HEK293 (cell line): ENCODE results near the gene TFR2.

Source experiments
- CTCF ChIA-PET: fragments of 350-600 bp; formaldehyde crosslinking; extraction: SDS; loops from one replicate; lab custom pipeline; 2021; ENCODE audit warnings: antibody characterized with exemption; lab: Yijun Ruan, JAX
- POLR2A ChIA-PET: fragments of 300-600 bp; formaldehyde crosslinking; extraction: SDS; loops from one replicate; lab custom pipeline; 2020; ENCODE audit warnings: antibody characterized with exemption, inconsistent platforms; lab: Yijun Ruan, JAX
- H3K27ac ChIP-seq: fragments of 200-500 bp; sonication (Bioruptor generic); 2 replicates; pipeline ENCODE4 v1.5.1; 2014; ENCODE audit warnings: low read depth, low read length, control low read depth, inconsistent platforms; ENCODE audit errors: extremely low read depth
- H3K36me3 ChIP-seq, 2 experiments: fragments of 200-500 bp in 1 of 2; sonication (Bioruptor generic) in 1 of 2; 1 replicate in 1 of 2; 2 replicates in 1 of 2; pipeline ENCODE4 v1.5.1; 2014 to 2017; ENCODE audit warnings: inconsistent platforms in 2 of 2, low read length in 2 of 2; ENCODE audit not compliant: control insufficient read depth in 2 of 2, insufficient read depth in 1 of 2
- H3K4me1 ChIP-seq: fragments of 200-500 bp; sonication (Bioruptor generic); 2 replicates; pipeline ENCODE4 v1.5.1; 2014; ENCODE audit warnings: mild to moderate bottlenecking, low read length, inconsistent platforms; ENCODE audit not compliant: control insufficient read depth, insufficient read depth
- H3K4me3 ChIP-seq: 2 replicates; pipeline ENCODE4 v1.5.1; 2011; ENCODE audit warnings: low read depth, mild to moderate bottlenecking, control low read depth, low read length, moderate library complexity
- H3K9me3 ChIP-seq: fragments of 200-500 bp; sonication (Bioruptor generic); 2 replicates; pipeline ENCODE4 v1.5.1; 2014; ENCODE audit warnings: low read depth, low read length, inconsistent platforms; ENCODE audit not compliant: control insufficient read depth, insufficient read depth
- HOXC10 ChIP-seq: sonication (generic); formaldehyde crosslinking; IDR thresholded peaks from 2 replicates; pipeline ENCODE4 v1.8.1; 2023; ENCODE audit warnings: mild to moderate bottlenecking, missing genetic modification reagents
- MEIS1 ChIP-seq: sonication (generic); formaldehyde crosslinking; IDR thresholded peaks from 2 replicates; pipeline ENCODE4 v1.8.1; 2022; ENCODE audit warnings: missing genetic modification reagents, mild to moderate bottlenecking, borderline replicate concordance
- MYNN ChIP-seq: fragments of 450-650 bp; formaldehyde crosslinking; IDR thresholded peaks from 2 replicates; pipeline ENCODE4 v1.5.1; 2016; ENCODE audit warnings: missing biosample characterization, missing genetic modification characterization, borderline replicate concordance
- OVOL3 ChIP-seq: fragments of 450-650 bp; formaldehyde crosslinking; IDR thresholded peaks from 2 replicates; pipeline ENCODE4 v1.5.1; 2016; ENCODE audit warnings: missing biosample characterization, missing genetic modification characterization
- ZBTB7A ChIP-seq: fragments of 450-650 bp; formaldehyde crosslinking; IDR thresholded peaks from 2 replicates; pipeline ENCODE4 v1.5.1; 2016; ENCODE audit warnings: low read depth, missing biosample characterization, missing genetic modification characterization
- ZBTB8A ChIP-seq: fragments of 450-650 bp; formaldehyde crosslinking; IDR thresholded peaks from 2 replicates; pipeline ENCODE4 v1.5.1; 2016; ENCODE audit warnings: missing biosample characterization, missing genetic modification characterization
- ZIC2 ChIP-seq: fragments of 450-650 bp; formaldehyde crosslinking; IDR thresholded peaks from 2 replicates; pipeline ENCODE4 v1.5.1; 2016; ENCODE audit warnings: missing biosample characterization, missing genetic modification characterization
- ZNF114 ChIP-seq: fragments of 450-650 bp; formaldehyde crosslinking; IDR thresholded peaks from 2 replicates; pipeline ENCODE4 v1.5.0; 2017; ENCODE audit warnings: missing biosample characterization, missing genetic modification characterization
- ZNF146 ChIP-seq: fragments of 450-650 bp; formaldehyde crosslinking; IDR thresholded peaks from 2 replicates; pipeline ENCODE4 v1.5.1; 2016; ENCODE audit warnings: missing biosample characterization, missing genetic modification characterization
- ZNF416 ChIP-seq: fragments of 450-650 bp; formaldehyde crosslinking; IDR thresholded peaks from 2 replicates; pipeline ENCODE4 v1.5.1; 2016; ENCODE audit warnings: missing biosample characterization, missing genetic modification characterization
- ZNF518A ChIP-seq: fragments of 450-650 bp; formaldehyde crosslinking; conservative IDR thresholded peaks from 2 replicates; pipeline ENCODE4 v1.5.1; 2016; ENCODE audit warnings: low read depth, missing biosample characterization, missing genetic modification characterization
- ZNF600 ChIP-seq: fragments of 450-650 bp; formaldehyde crosslinking; IDR thresholded peaks from 2 replicates; pipeline ENCODE4 v1.5.1; 2016; ENCODE audit warnings: missing biosample characterization, missing genetic modification characterization
- ZNF707 ChIP-seq: fragments of 450-650 bp; formaldehyde crosslinking; IDR thresholded peaks from 2 replicates; pipeline ENCODE4 v1.5.1; 2016; ENCODE audit warnings: missing biosample characterization, missing genetic modification characterization
- TF ChIP-seq, protein P1 (sequence below): fragments of 450-650 bp; formaldehyde crosslinking; IDR thresholded peaks from 2 replicates; pipeline ENCODE4 v1.5.0; 2017; ENCODE audit warnings: missing biosample characterization, missing genetic modification characterization, borderline replicate concordance
- TF ChIP-seq, protein P2 (sequence below): fragments of 450-650 bp; formaldehyde crosslinking; IDR thresholded peaks from 2 replicates; pipeline ENCODE4 v1.5.1; 2016; ENCODE audit warnings: missing biosample characterization, missing genetic modification characterization

The TFR2 gene

GRCh38 chr7:100641463-100641859 lies at the start of gene TFR2:
Gene TFR2 (minus strand): TSS chr7:100641552. CDS start chr7:100641509, 43 bp downstream.
- Histone ChIP-seq H3K4me1 (no peaks in the 10 kb centered on the region), H3K9me3 (no peaks in the 10 kb centered on the region), H3K36me3 (no peaks in the 10 kb centered on the region), H3K27ac (no peak within 1 kb of the TSS), H3K4me3 (no peak within 1 kb of the TSS)
- ChIA-PET POLR2A (no interaction called here), CTCF (interaction anchor here (0.8 kb wide), 1 partner anchor 11 kb away, joined by 3 read pairs; no protein-coding TSS in a partner anchor)
- TF ChIP-seq, protein P1, sequence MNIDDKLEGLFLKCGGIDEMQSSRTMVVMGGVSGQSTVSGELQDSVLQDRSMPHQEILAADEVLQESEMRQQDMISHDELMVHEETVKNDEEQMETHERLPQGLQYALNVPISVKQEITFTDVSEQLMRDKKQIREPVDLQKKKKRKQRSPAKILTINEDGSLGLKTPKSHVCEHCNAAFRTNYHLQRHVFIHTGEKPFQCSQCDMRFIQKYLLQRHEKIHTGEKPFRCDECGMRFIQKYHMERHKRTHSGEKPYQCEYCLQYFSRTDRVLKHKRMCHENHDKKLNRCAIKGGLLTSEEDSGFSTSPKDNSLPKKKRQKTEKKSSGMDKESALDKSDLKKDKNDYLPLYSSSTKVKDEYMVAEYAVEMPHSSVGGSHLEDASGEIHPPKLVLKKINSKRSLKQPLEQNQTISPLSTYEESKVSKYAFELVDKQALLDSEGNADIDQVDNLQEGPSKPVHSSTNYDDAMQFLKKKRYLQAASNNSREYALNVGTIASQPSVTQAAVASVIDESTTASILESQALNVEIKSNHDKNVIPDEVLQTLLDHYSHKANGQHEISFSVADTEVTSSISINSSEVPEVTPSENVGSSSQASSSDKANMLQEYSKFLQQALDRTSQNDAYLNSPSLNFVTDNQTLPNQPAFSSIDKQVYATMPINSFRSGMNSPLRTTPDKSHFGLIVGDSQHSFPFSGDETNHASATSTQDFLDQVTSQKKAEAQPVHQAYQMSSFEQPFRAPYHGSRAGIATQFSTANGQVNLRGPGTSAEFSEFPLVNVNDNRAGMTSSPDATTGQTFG (tag by site-specific recombination): no peak
- TF ChIP-seq ZNF114 (tag by site-specific recombination) (no peak), ZNF416 (tag by site-specific recombination) (no peak), HOXC10 (CRISPR knock-in tag) (no peak), ZNF518A (tag by site-specific recombination) (no peak), ZNF146 (tag by site-specific recombination) (no peak), MYNN (tag by site-specific recombination) (no peak), ZBTB7A (no peak), OVOL3 (tag by site-specific recombination) (no peak), ZBTB8A (tag by site-specific recombination) (no peak), ZNF707 (tag by site-specific recombination) (no peak)
- TF ChIP-seq, protein P2, sequence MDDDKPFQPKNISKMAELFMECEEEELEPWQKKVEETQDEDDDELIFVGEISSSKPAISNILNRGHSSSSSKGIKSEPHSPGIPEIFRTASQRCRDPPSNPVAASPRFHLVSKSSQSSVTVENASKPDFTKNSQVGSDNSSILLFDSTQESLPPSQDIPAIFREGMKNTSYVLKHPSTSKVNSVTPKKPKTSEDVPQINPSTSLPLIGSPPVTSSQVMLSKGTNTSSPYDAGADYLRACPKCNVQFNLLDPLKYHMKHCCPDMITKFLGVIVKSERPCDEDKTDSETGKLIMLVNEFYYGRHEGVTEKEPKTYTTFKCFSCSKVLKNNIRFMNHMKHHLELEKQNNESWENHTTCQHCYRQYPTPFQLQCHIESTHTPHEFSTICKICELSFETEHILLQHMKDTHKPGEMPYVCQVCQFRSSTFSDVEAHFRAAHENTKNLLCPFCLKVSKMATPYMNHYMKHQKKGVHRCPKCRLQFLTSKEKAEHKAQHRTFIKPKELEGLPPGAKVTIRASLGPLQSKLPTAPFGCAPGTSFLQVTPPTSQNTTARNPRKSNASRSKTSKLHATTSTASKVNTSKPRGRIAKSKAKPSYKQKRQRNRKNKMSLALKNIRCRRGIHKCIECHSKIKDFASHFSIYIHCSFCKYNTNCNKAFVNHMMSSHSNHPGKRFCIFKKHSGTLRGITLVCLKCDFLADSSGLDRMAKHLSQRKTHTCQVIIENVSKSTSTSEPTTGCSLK (tag by site-specific recombination): no peak

- no peaks in the 10 kb centered on the region for H3K9me3 ChIP-seq
- peaks cover 0 to 59% of the 10 kb centered on the region in 2 experiments; a peak in 2 of 3 replicates for H3K36me3 ChIP-seq
- H3K4me1 ChIP-seq: peaks cover 2% of the 10 kb centered on the region; the same call in 1 of the 2 replicates
- ChIA-PET CTCF (interaction anchor here (0.6 to 5.5 kb wide), 12 partner anchors 11 to 164 kb away, joined by 3 to 77 read pairs (median 6); partner anchors contain the start of genes FBXO24, LRCH4, POP7 and SLC12A9), POLR2A (interaction anchor here (0.5 to 1.1 kb wide), 2 partner anchors 16 to 78 kb away, joined by 3 to 4 read pairs; no protein-coding TSS in a partner anchor)
- no peak overlapping the region for H3K27ac ChIP-seq
- H3K4me3 ChIP-seq: no peak overlapping the region
- TF ChIP-seq ZIC2 (tag by site-specific recombination) (peak; percentile 45), MEIS1 (CRISPR knock-in tag) (no peak), ZNF600 (0 out of 2 replicates have a peak, but pooled peaks have one; percentile 15), ZNF518A (tag by site-specific recombination) (no peak)
Observed at GRCh38 chr7:100689230-100690135, 48.1 kb upstream of the TFR2 start.
